Measurements from ENCODE around the gene SCYL1. TPM values are rescaled to one million over a fixed set of nuclear protein-coding genes. Genes with fewer than 3 reads are reported as not detected.

Gene SCYL1
- total and polyA plus RNA-seq, 3 donors from 2014 or later, result 127 to 160 (median 131) TPM

GRCh38 chr11:65569973-65570918 is 45.4 kb downstream of the SCYL1 start, which contains the start of gene ZNRD2:
Gene ZNRD2, plus strand, starts transcription at chr11:65570477. Its CDS starts 15 bp downstream, at chr11:65570492.
- 0% methylated on average over 6 to 79 of the region's 89 CpGs for WGBS, 2 donors
- intact Hi-C loops (cut with DNase I; ENCODE audit: low total_unique reads), result no loop called here
- no peaks in the 10 kb centered on the region for H3K27me3 ChIP-seq
- H3K36me3 ChIP-seq (ENCODE audit: low read depth, missing control alignments), result no peaks in the 10 kb centered on the region
- TF ChIP-seq, protein P1, sequence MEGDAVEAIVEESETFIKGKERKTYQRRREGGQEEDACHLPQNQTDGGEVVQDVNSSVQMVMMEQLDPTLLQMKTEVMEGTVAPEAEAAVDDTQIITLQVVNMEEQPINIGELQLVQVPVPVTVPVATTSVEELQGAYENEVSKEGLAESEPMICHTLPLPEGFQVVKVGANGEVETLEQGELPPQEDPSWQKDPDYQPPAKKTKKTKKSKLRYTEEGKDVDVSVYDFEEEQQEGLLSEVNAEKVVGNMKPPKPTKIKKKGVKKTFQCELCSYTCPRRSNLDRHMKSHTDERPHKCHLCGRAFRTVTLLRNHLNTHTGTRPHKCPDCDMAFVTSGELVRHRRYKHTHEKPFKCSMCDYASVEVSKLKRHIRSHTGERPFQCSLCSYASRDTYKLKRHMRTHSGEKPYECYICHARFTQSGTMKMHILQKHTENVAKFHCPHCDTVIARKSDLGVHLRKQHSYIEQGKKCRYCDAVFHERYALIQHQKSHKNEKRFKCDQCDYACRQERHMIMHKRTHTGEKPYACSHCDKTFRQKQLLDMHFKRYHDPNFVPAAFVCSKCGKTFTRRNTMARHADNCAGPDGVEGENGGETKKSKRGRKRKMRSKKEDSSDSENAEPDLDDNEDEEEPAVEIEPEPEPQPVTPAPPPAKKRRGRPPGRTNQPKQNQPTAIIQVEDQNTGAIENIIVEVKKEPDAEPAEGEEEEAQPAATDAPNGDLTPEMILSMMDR (IDR thresholded peaks at IDR 0.05), result peak; percentile 29 to 57 (median 40)
- no peak for TF ChIP-seq POLR2A (IDR thresholded peaks at IDR 0.05)
- H3K4me3 ChIP-seq, result peak within 1 kb of the TSS; percentile 75 to 93
- peak within 1 kb of the TSS; percentile 88 to 89 for H3K27ac ChIP-seq
- DNase-seq, result peak; percentile 99
- H3K4me1 ChIP-seq, result peaks cover 41% of the 10 kb centered on the region
- no peaks in the 10 kb centered on the region for H3K9me3 ChIP-seq

DNA sequence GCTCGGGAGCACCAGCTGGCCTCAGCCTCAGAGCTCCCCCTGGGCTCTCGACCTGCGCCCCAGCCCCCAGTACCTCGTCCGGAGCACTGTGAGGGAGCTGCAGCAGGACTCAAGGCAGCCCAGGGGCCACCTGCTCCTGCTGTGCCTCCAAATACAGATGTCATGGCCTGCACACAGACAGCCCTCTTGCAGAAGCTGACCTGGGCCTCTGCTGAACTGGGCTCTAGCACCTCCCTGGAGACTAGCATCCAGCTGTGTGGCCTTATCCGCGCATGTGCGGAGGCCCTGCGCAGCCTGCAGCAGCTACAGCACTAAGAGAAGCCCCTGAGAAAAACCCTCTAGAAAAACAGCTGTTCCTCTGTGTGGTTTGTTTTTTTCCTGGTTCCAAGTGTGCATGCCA is 46.5 kb downstream of the SCYL1 start:
- Histone ChIP-seq H3K4me1 (peaks cover 46% of the 10 kb centered on the region), H3K36me3 (ENCODE audit: low read depth, missing control alignments) (no peaks in the 10 kb centered on the region), H3K4me3 (no peak overlapping the region), H3K9me3 (no peaks in the 10 kb centered on the region), H3K27me3 (no peaks in the 10 kb centered on the region), H3K27ac (peak overlapping the region in 1 of 2 donors; percentile 87)
- intact Hi-C loops (cut with DNase I; ENCODE audit: low total_unique reads), result no loop called here
- no peak for DNase-seq
- WGBS, 2 donors, result 48 to 56% methylated on average over 4 to 9 of the region's 9 CpGs
- TF ChIP-seq, protein P1 (IDR thresholded peaks at IDR 0.05), result no peak
- TF ChIP-seq POLR2A (IDR thresholded peaks at IDR 0.05), result no peak

GRCh38 chr11:65571940-65572339 is 47.1 kb downstream of the SCYL1 start:
- Histone ChIP-seq H3K27ac (peak overlapping the region; percentile 65 to 87), H3K27me3 (no peaks in the 10 kb centered on the region), H3K4me3 (peak overlapping the region in 1 of 2 donors; percentile 69), H3K36me3 (ENCODE audit: low read depth, missing control alignments) (no peaks in the 10 kb centered on the region), H3K9me3 (no peaks in the 10 kb centered on the region), H3K4me1 (peaks cover 51% of the 10 kb centered on the region)
- TF ChIP-seq POLR2A (IDR thresholded peaks at IDR 0.05), result no peak
- TF ChIP-seq, protein P1 (IDR thresholded peaks at IDR 0.05), result no peak
- intact Hi-C loops (cut with DNase I; ENCODE audit: low total_unique reads), result no loop called here
- WGBS, 2 donors, result 7 to 22% methylated on average over 4 to 11 of the region's 11 CpGs
- DNase-seq, result no peak

DNA sequence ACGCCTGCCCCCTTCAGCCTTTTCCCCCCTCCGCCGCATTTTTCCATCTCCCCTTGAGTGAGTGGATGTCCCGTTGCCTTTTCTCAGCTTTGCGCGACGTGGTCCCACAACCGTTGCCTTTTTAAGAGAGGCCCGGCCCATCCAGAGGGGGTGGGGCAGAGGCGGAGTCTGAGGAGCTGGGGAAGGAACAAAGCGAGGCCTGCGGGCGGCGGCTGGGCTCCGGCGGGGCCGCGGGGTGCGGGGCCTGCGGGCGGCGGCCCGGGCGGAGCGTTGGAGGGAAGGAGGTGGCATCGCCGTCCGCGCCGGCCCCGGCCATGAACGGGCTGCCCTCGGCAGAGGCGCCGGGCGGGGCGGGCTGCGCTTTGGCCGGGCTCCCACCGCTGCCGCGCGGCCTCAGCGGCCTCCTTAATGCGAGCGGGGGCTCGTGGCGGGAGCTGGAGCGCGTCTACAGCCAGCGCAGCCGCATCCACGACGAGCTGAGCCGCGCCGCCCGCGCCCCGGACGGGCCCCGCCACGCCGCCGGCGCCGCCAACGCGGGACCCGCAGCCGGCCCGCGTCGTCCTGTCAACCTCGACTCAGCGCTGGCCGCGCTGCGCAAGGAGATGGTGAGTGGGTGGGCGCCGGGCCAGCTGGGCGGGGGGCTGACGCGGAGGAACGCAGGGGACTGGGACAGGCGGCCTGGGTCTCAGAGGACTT is 47.6 kb downstream of the SCYL1 start, which contains the start of gene FAM89B:
TSS of gene FAM89B (plus strand) at position 183 of the 696 bp plus-strand sequence. CDS start at position 315, 132 bp downstream.
- intact Hi-C loops (cut with DNase I; ENCODE audit: low total_unique reads), result no loop called here
- H3K27me3 ChIP-seq, result no peaks in the 10 kb centered on the region
- H3K36me3 ChIP-seq (ENCODE audit: low read depth, missing control alignments), result no peaks in the 10 kb centered on the region
- DNase-seq, result peak; percentile 95
- peaks cover 57% of the 10 kb centered on the region for H3K4me1 ChIP-seq
- TF ChIP-seq POLR2A (IDR thresholded peaks at IDR 0.05), result no peak
- TF ChIP-seq, protein P1 (IDR thresholded peaks at IDR 0.05), result no peak
- H3K27ac ChIP-seq, result peak within 1 kb of the TSS; percentile 65 to 87
- no peaks in the 10 kb centered on the region for H3K9me3 ChIP-seq
- WGBS, 2 donors, result 0 to 2% methylated on average over 28 to 79 of the region's 86 CpGs
- H3K4me3 ChIP-seq, result peak within 1 kb of the TSS; percentile 68 to 69
